ENCODE results near the gene SPATA12. TPM values are rescaled to one million over a fixed set of nuclear protein-coding genes. Genes with fewer than 3 reads are reported as not detected.

SPATA12 gene
- 0.43 and 1.0 TPM in 2 replicates for total RNA-seq (2014; rRNA removed; shearing (Covaris generic); ENCODE audit: low replicate concordance)

GRCh38 chr3:57060089-57060821 is at the start of gene SPATA12:
Gene SPATA12 (plus strand): TSS chr3:57060664. CDS start chr3:57073695, 13,031 bp downstream.
- in situ Hi-C loops (cut with HindIII; ENCODE audit: low pct_unique_long_range_greater_than_20kb, low sequenced_read_pairs): no loop called here
- DNase-seq (ENCODE audit: low read depth): peak; percentile 91

- no peak for DNase-seq (ENCODE audit: low read depth)
- in situ Hi-C loops (cut with HindIII; ENCODE audit: low pct_unique_long_range_greater_than_20kb, low sequenced_read_pairs): no loop called here
Observed at GRCh38 chr3:57011022-57011421, 49.4 kb upstream of the SPATA12 start.

- in situ Hi-C loops (cut with HindIII; ENCODE audit: low pct_unique_long_range_greater_than_20kb, low sequenced_read_pairs): no loop called here
- no peak for DNase-seq (ENCODE audit: low read depth)
Observed at GRCh38 chr3:57012847-57013246, 47.6 kb upstream of the SPATA12 start.

GRCh38 chr3:57015350-57015729 is 45.1 kb upstream of the SPATA12 start:
- no peak for DNase-seq (ENCODE audit: low read depth)
- in situ Hi-C loops (cut with HindIII; ENCODE audit: low pct_unique_long_range_greater_than_20kb, low sequenced_read_pairs): no loop called here

GRCh38 chr3:57015912-57016311 is 44.6 kb upstream of the SPATA12 start:
- no peak for DNase-seq (ENCODE audit: low read depth)
- in situ Hi-C loops (cut with HindIII; ENCODE audit: low pct_unique_long_range_greater_than_20kb, low sequenced_read_pairs): no loop called here

GRCh38 chr3:57017459-57017845 is 43.0 kb upstream of the SPATA12 start:
- DNase-seq (ENCODE audit: low read depth): peak; percentile 75
- in situ Hi-C loops (cut with HindIII; ENCODE audit: low pct_unique_long_range_greater_than_20kb, low sequenced_read_pairs): no loop called here

GRCh38 chr3:57018246-57018645 is 42.2 kb upstream of the SPATA12 start:
- in situ Hi-C loops (cut with HindIII; ENCODE audit: low pct_unique_long_range_greater_than_20kb, low sequenced_read_pairs): no loop called here
- DNase-seq (ENCODE audit: low read depth): no peak

GRCh38 chr3:57019057-57019456 is 41.4 kb upstream of the SPATA12 start:
- in situ Hi-C loops (cut with HindIII; ENCODE audit: low pct_unique_long_range_greater_than_20kb, low sequenced_read_pairs): no loop called here
- no peak for DNase-seq (ENCODE audit: low read depth)

GRCh38 chr3:57025237-57025636 is 35.2 kb upstream of the SPATA12 start:
- in situ Hi-C loops (cut with HindIII; ENCODE audit: low pct_unique_long_range_greater_than_20kb, low sequenced_read_pairs): no loop called here
- DNase-seq (ENCODE audit: low read depth): no peak

GRCh38 chr3:57026944-57027343 is 33.5 kb upstream of the SPATA12 start:
- in situ Hi-C loops (cut with HindIII; ENCODE audit: low pct_unique_long_range_greater_than_20kb, low sequenced_read_pairs): no loop called here
- peak; percentile 19 for DNase-seq (ENCODE audit: low read depth)

- no peak for DNase-seq (ENCODE audit: low read depth)
- in situ Hi-C loops (cut with HindIII; ENCODE audit: low pct_unique_long_range_greater_than_20kb, low sequenced_read_pairs): no loop called here
Observed at GRCh38 chr3:57029383-57029782, 31.1 kb upstream of the SPATA12 start.

GRCh38 chr3:57029924-57030323 is 30.5 kb upstream of the SPATA12 start:
- peak; percentile 73 for DNase-seq (ENCODE audit: low read depth)
- in situ Hi-C loops (cut with HindIII; ENCODE audit: low pct_unique_long_range_greater_than_20kb, low sequenced_read_pairs): no loop called here

GRCh38 chr3:57030721-57031120 is 29.7 kb upstream of the SPATA12 start:
- no peak for DNase-seq (ENCODE audit: low read depth)
- in situ Hi-C loops (cut with HindIII; ENCODE audit: low pct_unique_long_range_greater_than_20kb, low sequenced_read_pairs): no loop called here

GRCh38 chr3:57031631-57032541 is 28.6 kb upstream of the SPATA12 start:
- DNase-seq (ENCODE audit: low read depth): no peak
- in situ Hi-C loops (cut with HindIII; ENCODE audit: low pct_unique_long_range_greater_than_20kb, low sequenced_read_pairs): no loop called here

- DNase-seq (ENCODE audit: low read depth): no peak
- in situ Hi-C loops (cut with HindIII; ENCODE audit: low pct_unique_long_range_greater_than_20kb, low sequenced_read_pairs): no loop called here
Observed at GRCh38 chr3:57036952-57037351, 23.5 kb upstream of the SPATA12 start.

GRCh38 chr3:57038466-57039164 is 21.8 kb upstream of the SPATA12 start:
- no peak for DNase-seq (ENCODE audit: low read depth)
- in situ Hi-C loops (cut with HindIII; ENCODE audit: low pct_unique_long_range_greater_than_20kb, low sequenced_read_pairs): no loop called here

- in situ Hi-C loops (cut with HindIII; ENCODE audit: low pct_unique_long_range_greater_than_20kb, low sequenced_read_pairs): no loop called here
- DNase-seq (ENCODE audit: low read depth): no peak
Observed at GRCh38 chr3:57041674-57042073, 18.8 kb upstream of the SPATA12 start.

GRCh38 chr3:57043518-57043917 is 16.9 kb upstream of the SPATA12 start:
- in situ Hi-C loops (cut with HindIII; ENCODE audit: low pct_unique_long_range_greater_than_20kb, low sequenced_read_pairs): no loop called here
- peak; percentile 83 for DNase-seq (ENCODE audit: low read depth)

Measured in Caki2 (cell line).